Osteoblast (primary cell): ENCODE measurements around the gene PSPC1. TPM values are rescaled to one million over a fixed set of nuclear protein-coding genes. Genes with fewer than 3 reads are reported as not detected.
"Not testable (repeated sequence)": the region's sequence is repeated elsewhere in the genome, so short reads cannot be mapped to it uniquely, and the experiment has no call there.

Experiments used
- DNase-seq: peaks from one replicate; pipeline ENCODE4 v3.0.0; 2011; ENCODE audit warnings: low spot score, mixed read lengths; ENCODE audit not compliant: insufficient read length; ENCODE audit errors: missing footprints
- H2AFZ ChIP-seq: 2 replicates; pipeline ENCODE4 v1.6.0; 2011; ENCODE audit warnings: mild to moderate bottlenecking, low read length
- H3K27ac ChIP-seq: 2 replicates; pipeline ENCODE4 v1.5.1; 2011; ENCODE audit warnings: mild to moderate bottlenecking, low read depth, low read length, moderate library complexity
- H3K27me3 ChIP-seq: 2 replicates; pipeline ENCODE4 v1.6.0; 2012; ENCODE audit warnings: mild to moderate bottlenecking, control low read depth, inconsistent platforms, low read length, moderate library complexity; ENCODE audit not compliant: insufficient read depth
- H3K36me3 ChIP-seq: 2 replicates; pipeline ENCODE4 v1.5.1; 2011; ENCODE audit warnings: mild to moderate bottlenecking, low read length, control low read depth, moderate library complexity; ENCODE audit not compliant: insufficient read depth
- H3K4me1 ChIP-seq: 2 replicates; pipeline ENCODE4 v1.5.1; 2011; ENCODE audit warnings: mild to moderate bottlenecking, low read length, control low read depth, moderate library complexity; ENCODE audit not compliant: insufficient read depth
- H3K4me2 ChIP-seq: 2 replicates; pipeline ENCODE4 v1.6.0; 2011; ENCODE audit warnings: mild to moderate bottlenecking, low read length; ENCODE audit not compliant: insufficient read depth
- H3K4me3 ChIP-seq: fragments of 200-600 bp; sonication (generic); 3 replicates; pipeline ENCODE4 v1.5.1; 2012; ENCODE audit warnings: mild to moderate bottlenecking, low read length, inconsistent platforms; ENCODE audit not compliant: insufficient read depth
- H3K79me2 ChIP-seq: 2 replicates; pipeline ENCODE4 v1.6.0; 2012; ENCODE audit warnings: mild to moderate bottlenecking, low read length, control low read depth, inconsistent platforms; ENCODE audit not compliant: insufficient read depth
- H3K9me3 ChIP-seq: 2 replicates; pipeline ENCODE4 v1.5.1; 2011; ENCODE audit warnings: low read depth, low read length, control low read depth
- H4K20me1 ChIP-seq: 2 replicates; pipeline ENCODE4 v1.6.0; 2012; ENCODE audit warnings: mild to moderate bottlenecking, low read length, control low read depth; ENCODE audit not compliant: insufficient read depth
- CTCF ChIP-seq: IDR thresholded peaks from 2 replicates; pipeline ENCODE4 v1.5.1; 2011; ENCODE audit warnings: mild to moderate bottlenecking, low read depth, low read length, moderate library complexity; ENCODE audit errors: extremely low read depth
- total RNA-seq: library from RNA; depleted of rRNA; stranded (reverse); fragments of >200 nt; gene quantifications from 2 replicates; pipeline ENCODE4 v1.2.3, GENCODE V29; 2012

PSPC1 gene
- total RNA-seq, 1 donor, result 59.0 TPM

DNA sequence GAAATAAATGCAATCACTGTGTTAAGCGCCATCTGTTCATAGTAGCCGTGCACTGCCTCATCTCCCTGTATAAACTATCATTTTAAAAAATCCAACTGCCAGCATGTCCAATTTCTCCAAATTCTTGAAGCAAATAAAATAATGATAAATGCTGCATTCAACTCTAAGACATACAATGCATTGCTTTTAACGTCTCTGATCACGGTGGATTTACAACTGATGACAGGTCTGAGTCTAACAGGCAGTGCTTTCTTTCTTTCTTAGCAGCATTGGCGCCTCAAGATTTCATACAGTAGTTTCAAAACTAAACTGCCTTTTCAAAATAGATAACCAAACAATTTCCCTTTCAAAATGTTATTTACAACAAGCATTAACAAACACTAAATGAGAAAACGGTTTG, 78.5 kb downstream of the PSPC1 start:
- not testable (repeated sequence) for H4K20me1 ChIP-seq, H3K79me2 ChIP-seq, H3K27me3 ChIP-seq, H3K4me3 ChIP-seq, H3K27ac ChIP-seq, H3K4me2 ChIP-seq, H3K4me1 ChIP-seq, H3K9me3 ChIP-seq, H2AFZ ChIP-seq, DNase-seq, H3K36me3 ChIP-seq

- H3K4me2 ChIP-seq, H3K4me3 ChIP-seq, DNase-seq, H3K36me3 ChIP-seq, H2AFZ ChIP-seq, H3K27me3 ChIP-seq, H4K20me1 ChIP-seq, H3K4me1 ChIP-seq, H3K9me3 ChIP-seq, H3K27ac ChIP-seq, H3K79me2 ChIP-seq: not testable (repeated sequence)
Measured at GRCh38 chr13:19701619-19702018, 81.1 kb downstream of the PSPC1 start.

GRCh38 chr13:19700963-19701362, 81.8 kb downstream of the PSPC1 start:
- H3K27ac ChIP-seq, H2AFZ ChIP-seq, H3K79me2 ChIP-seq, H3K4me1 ChIP-seq, DNase-seq, H3K36me3 ChIP-seq, H3K4me3 ChIP-seq, H3K9me3 ChIP-seq, H3K4me2 ChIP-seq, H4K20me1 ChIP-seq, H3K27me3 ChIP-seq: not testable (repeated sequence)

GRCh38 chr13:19695829-19696228, 86.9 kb downstream of the PSPC1 start:
- Histone ChIP-seq H3K4me2 (no peak overlapping the region), H3K36me3 (no peaks in the 10 kb centered on the region), H3K79me2 (peaks cover 7% of the 10 kb centered on the region), H3K27ac (no peak overlapping the region), H3K4me1 (no peaks in the 10 kb centered on the region), H3K4me3 (no peak overlapping the region), H4K20me1 (no peaks in the 10 kb centered on the region), H3K27me3 (no peaks in the 10 kb centered on the region), H3K9me3 (no peaks in the 10 kb centered on the region), H2AFZ (no peak overlapping the region)
- no peak for DNase-seq
- TF ChIP-seq CTCF, result no peak

DNA sequence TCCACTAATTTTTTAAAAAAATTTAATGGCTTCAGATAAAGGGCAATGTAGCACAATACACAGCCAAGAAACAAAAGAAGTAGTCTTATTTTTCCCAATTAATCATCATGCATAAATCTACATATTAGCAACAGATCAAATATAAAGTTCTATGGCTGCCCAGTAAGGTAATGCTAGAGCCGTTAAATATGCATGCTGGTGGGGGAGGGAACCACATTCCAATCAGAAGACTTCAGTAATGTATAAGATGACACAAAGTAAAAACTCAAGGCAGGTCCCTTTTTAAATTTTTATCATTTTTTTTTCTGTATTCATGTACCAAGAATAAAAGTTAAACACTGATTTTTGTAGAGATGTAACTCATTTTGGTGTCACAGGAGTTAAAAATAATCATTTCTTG, 87.3 kb downstream of the PSPC1 start:
- peaks cover 7% of the 10 kb centered on the region for H3K79me2 ChIP-seq

GRCh38 chr13:19691447-19691846, 91.3 kb downstream of the PSPC1 start:
- not testable (repeated sequence) for DNase-seq, H3K9me3 ChIP-seq, H2AFZ ChIP-seq, H3K4me3 ChIP-seq, H4K20me1 ChIP-seq, H3K4me1 ChIP-seq, H3K79me2 ChIP-seq, H3K27ac ChIP-seq, H3K4me2 ChIP-seq, H3K36me3 ChIP-seq, H3K27me3 ChIP-seq

More for the DNA sequence above, 87.3 kb downstream of the PSPC1 start:
- Histone ChIP-seq H4K20me1 (no peaks in the 10 kb centered on the region), H3K9me3 (no peaks in the 10 kb centered on the region), H3K36me3 (no peaks in the 10 kb centered on the region), H3K27ac (no peak overlapping the region), H3K27me3 (no peaks in the 10 kb centered on the region), H2AFZ (no peak overlapping the region), H3K4me2 (no peak overlapping the region), H3K4me3 (no peak overlapping the region), H3K4me1 (no peaks in the 10 kb centered on the region)
- DNase-seq, result no peak
- no peak for TF ChIP-seq CTCF
